HepG2 (cell line): ENCODE results near the gene BOLA3. TPM values are rescaled to one million over a fixed set of nuclear protein-coding genes. Genes with fewer than 3 reads are reported as not detected.

Experiments
- ATAC-seq: fragments of 200-7000 bp; cut with Tn5 transposase; 3 replicates; pipeline ENCODE4 v1.9.1; 2020; ENCODE audit warnings: mild to moderate bottlenecking, moderate library complexity
- BruUV-seq: library from RNA; stranded (reverse); fragments of 400-500 nt; replicated peaks from 2 replicates; lab custom pipeline; 2021; lab: Mats Ljungman, UMichigan
- CTCF ChIA-PET: fragments of 300-600 bp; formaldehyde crosslinking; extraction: SDS; loops from one replicate; lab custom pipeline; 2021; ENCODE audit warnings: low total read pairs, inconsistent platforms, low intra/inter-chr PET ratio; lab: Yijun Ruan, JAX
- POLR2A ChIA-PET: fragments of 350-600 bp; sonication (Branson Sonifier 250); formaldehyde crosslinking; loops from one replicate; lab custom pipeline; 2020; ENCODE audit warnings: antibody characterized with exemption, inconsistent platforms; lab: Yijun Ruan, JAX
- DNase-seq: peaks from one replicate; pipeline ENCODE4 v3.0.0-alpha.2; 2015; ENCODE audit warnings: low spot score
- FAIRE-seq: peaks from 3 replicates; lab custom pipeline; 2011; peaks lifted over from hg19 to GRCh38; lab: Jason Lieb, UNC
- H2AFZ ChIP-seq: one replicate; pipeline ENCODE4 v1.6.1; 2011; ENCODE audit warnings: low read length, inconsistent platforms
- H3K27ac ChIP-seq: fragments of 300-600 bp; 3 replicates; pipeline ENCODE4 v1.8.0; 2011; ENCODE audit warnings: mixed run types, mild to moderate bottlenecking, mixed read lengths, low read length, inconsistent platforms; ENCODE audit not compliant: insufficient read depth; ENCODE audit errors: extremely low read length
- H3K27me3 ChIP-seq, 2 experiments: fragments of 200-600 bp in 1 of 2; 2 replicates in 1 of 2; 3 replicates in 1 of 2; pipeline versions ENCODE4 v1.6.0 to v1.8.0; 2011; ENCODE audit warnings: low read length in 2 of 2, mild to moderate bottlenecking in 2 of 2, moderate library complexity in 2 of 2, inconsistent platforms in 1 of 2; ENCODE audit not compliant: insufficient read depth in 2 of 2, control insufficient read depth in 1 of 2
- H3K36me3 ChIP-seq, 2 experiments: fragments of 200-600 bp in 1 of 2; replicated peaks in 1 of 2; 2 replicates in 1 of 2; 3 replicates in 1 of 2; pipeline versions ENCODE4 v1.5.1 to v1.8.0; 2011; ENCODE audit warnings: low read length in 2 of 2, inconsistent platforms in 1 of 2; ENCODE audit not compliant: insufficient read depth in 2 of 2, control insufficient read depth in 1 of 2
- H3K4me1 ChIP-seq: 2 replicates; pipeline ENCODE4 v1.5.1; 2012; ENCODE audit warnings: low read length, inconsistent platforms; ENCODE audit not compliant: insufficient read depth
- H3K4me2 ChIP-seq: 2 replicates; pipeline ENCODE4 v1.6.0; 2011; ENCODE audit warnings: low read depth, low read length, inconsistent platforms
- H3K4me3 ChIP-seq, 3 experiments: fragments of 200-600 bp in 1 of 3; sonication (generic), shearing (Covaris generic) in 1 of 3; replicated peaks in 1 of 3; 2 replicates each; pipeline ENCODE4 v1.5.1; 2011 to 2016; ENCODE audit warnings: low read length in 3 of 3, inconsistent platforms in 2 of 3, low read depth in 2 of 3, mild to moderate bottlenecking in 2 of 3, control low read depth in 1 of 3, mixed read lengths in 1 of 3; ENCODE audit not compliant: insufficient read depth in 1 of 3
- H3K79me2 ChIP-seq: one replicate; pipeline ENCODE4 v1.6.1; 2011; ENCODE audit warnings: low read length, inconsistent platforms; ENCODE audit not compliant: insufficient read depth
- H3K9ac ChIP-seq: 2 replicates; pipeline ENCODE4 v1.6.0; 2011; ENCODE audit warnings: mild to moderate bottlenecking, low read depth, low read length, inconsistent platforms; ENCODE audit not compliant: insufficient read depth
- H3K9me3 ChIP-seq: 2 replicates; pipeline ENCODE4 v1.5.1; 2012; ENCODE audit warnings: mild to moderate bottlenecking, low read length
- H4K20me1 ChIP-seq: 2 replicates; pipeline ENCODE4 v1.6.0; 2011; ENCODE audit warnings: inconsistent platforms, mild to moderate bottlenecking, low read length, moderate library complexity; ENCODE audit not compliant: insufficient read depth
- FOXO1 ChIP-seq: sonication (generic); formaldehyde crosslinking; IDR thresholded peaks from 2 replicates; pipeline ENCODE4 v1.4.0; 2020; ENCODE audit warnings: missing genetic modification reagents
- HHEX ChIP-seq: IDR thresholded peaks from 2 replicates; pipeline ENCODE4 v1.6.1; 2016; ENCODE audit warnings: control low read depth
- IRF2 ChIP-seq: IDR thresholded peaks from 2 replicates; pipeline ENCODE4 v1.6.1; 2018; ENCODE audit warnings: missing genetic modification reagents, missing compliant biosample characterization
- KLF9 ChIP-seq: IDR thresholded peaks from 2 replicates; pipeline ENCODE4 v1.6.1; 2016; ENCODE audit warnings: low read depth
- MIER3 ChIP-seq: IDR thresholded peaks from 2 replicates; pipeline ENCODE4 v1.6.1; 2016; ENCODE audit warnings: missing compliant biosample characterization, borderline replicate concordance
- ZNF234 ChIP-seq: sonication (generic); formaldehyde crosslinking; conservative IDR thresholded peaks from 2 replicates; pipeline ENCODE4 v1.5.1; 2020; ENCODE audit warnings: mild to moderate bottlenecking, missing genetic modification reagents
- ZNF567 ChIP-seq: sonication (generic); formaldehyde crosslinking; IDR thresholded peaks from 2 replicates; pipeline ENCODE4 v1.8.1; 2023; ENCODE audit warnings: mild to moderate bottlenecking, missing genetic modification reagents, borderline replicate concordance
- ZNF737 ChIP-seq: sonication (generic); formaldehyde crosslinking; IDR thresholded peaks from 2 replicates; pipeline ENCODE4 v1.5.0; 2020; ENCODE audit warnings: missing genetic modification reagents, mild to moderate bottlenecking, borderline replicate concordance
- ZNF75D ChIP-seq: sonication (generic); formaldehyde crosslinking; IDR thresholded peaks from 2 replicates; pipeline ENCODE4 v1.8.1; 2023; ENCODE audit warnings: missing genetic modification reagents, mild to moderate bottlenecking, borderline replicate concordance
- WGBS: methylation state at CpG from one replicate; pipeline ENCODE4 v1.1.6; 2017; ENCODE audit warnings: low lambda C conversion rate; 5-methylcytosine and 5-hydroxymethylcytosine counted together
- in situ Hi-C: cut with HindIII; loops from 2 replicates; pipeline ENCODE4 v1.10.0; 2017; ENCODE audit warnings: low pct_unique_long_range_greater_than_20kb; ENCODE audit not compliant: extremely low pct_ligation_motif_present
- intact Hi-C: fragments of 100-400 bp; cut with micrococcal nuclease; formaldehyde crosslinking; loops from one replicate; pipeline ENCODE4 v1.10.0; 2022; ENCODE audit not compliant: unreplicated experiment
- polyA plus RNA-seq, 8 experiments: library from polyadenylated mRNA; depleted of rRNA in 3 of 8; stranded (reverse) in 7 of 8; unstranded in 1 of 8; fragments of >200 nt; fragmentation: Illumina TruSeq in 4 of 8; extraction: Trizol in 4 of 8; gene quantifications; 2 replicates each; pipeline versions ENCODE4 v1.2.1 to v1.2.3, GENCODE V29; 2011 to 2016; ENCODE audit warnings: low read depth in 4 of 8, missing spikeins in 1 of 8, mixed read lengths in 1 of 8; ENCODE audit not compliant: insufficient read depth in 1 of 8
- total RNA-seq, 5 experiments: library from RNA; depleted of rRNA; stranded (reverse); fragments of >200 nt; fragmentation: Illumina TruSeq; extraction: Trizol; gene quantifications; 2 replicates each; pipeline ENCODE4 v1.2.3, GENCODE V29; 2016; ENCODE audit warnings: low read depth in 1 of 5
- TF ChIP-seq, protein P1 (sequence below): sonication (generic); formaldehyde crosslinking; conservative IDR thresholded peaks from 2 replicates; pipeline ENCODE4 v1.4.0; 2020; ENCODE audit warnings: mild to moderate bottlenecking, missing genetic modification reagents, moderate library complexity
- TF ChIP-seq, protein P2 (sequence below): sonication (generic); formaldehyde crosslinking; IDR thresholded peaks from 2 replicates; pipeline ENCODE4 v1.4.0; 2020; ENCODE audit warnings: missing genetic modification reagents, mild to moderate bottlenecking, borderline replicate concordance
- TF ChIP-seq, protein P3 (sequence below): sonication (generic); formaldehyde crosslinking; IDR thresholded peaks from 2 replicates; pipeline ENCODE4 v1.4.0; 2020; ENCODE audit warnings: low read depth, mild to moderate bottlenecking, missing genetic modification reagents

BOLA3 gene
- total and polyA plus RNA-seq, 2 of the 13 experiments (the other 11 are each of a cell fraction or from before 2014, with no cell fraction given): 89.7 to 170 TPM

DNA sequence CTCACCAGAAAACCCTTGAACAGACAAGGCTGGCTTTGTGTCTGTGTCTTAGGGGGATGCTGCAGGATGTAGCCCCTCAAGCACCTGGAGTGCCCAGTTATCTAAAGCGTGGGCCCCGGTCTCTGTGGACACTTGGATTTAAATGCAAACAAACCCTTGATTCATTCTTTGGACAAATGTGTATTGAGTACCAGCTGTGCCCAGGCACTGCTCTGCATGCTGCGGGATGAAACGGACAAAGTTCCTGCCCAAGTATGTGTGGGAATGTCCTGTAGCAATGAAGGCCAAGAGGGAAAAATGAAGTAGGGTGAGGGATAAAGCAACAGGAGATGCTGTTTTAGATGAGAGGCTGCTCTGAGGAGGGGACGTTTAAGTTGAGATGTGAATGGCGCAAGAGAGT is 53.9 kb downstream of the BOLA3 start:
- 92% methylated on average over 6 of the region's 6 CpGs for WGBS
- ChIA-PET POLR2A (no interaction called here), CTCF (no interaction called here)
- Histone ChIP-seq H3K9ac (no peak overlapping the region), H4K20me1 (no peaks in the 10 kb centered on the region), H3K27me3 (no peaks in the 10 kb centered on the region), H3K4me3 (no peak overlapping the region), H3K9me3 (no peaks in the 10 kb centered on the region), H2AFZ (no peak overlapping the region), H3K36me3 (peaks cover 35 to 73% of the 10 kb centered on the region in 2 experiments; a peak in 4 of 5 replicates), H3K27ac (no peak overlapping the region), H3K79me2 (no peaks in the 10 kb centered on the region), H3K4me1 (no peaks in the 10 kb centered on the region), H3K4me2 (no peak overlapping the region)
- BruUV-seq: no TSS peak
- DNase-seq (no peak), FAIRE-seq (no peak), ATAC-seq (no peak)
- TF ChIP-seq MIER3 (CRISPR knock-in tag): no peak
- intact Hi-C loops: no loop called here
- in situ Hi-C loops: no loop called here

DNA sequence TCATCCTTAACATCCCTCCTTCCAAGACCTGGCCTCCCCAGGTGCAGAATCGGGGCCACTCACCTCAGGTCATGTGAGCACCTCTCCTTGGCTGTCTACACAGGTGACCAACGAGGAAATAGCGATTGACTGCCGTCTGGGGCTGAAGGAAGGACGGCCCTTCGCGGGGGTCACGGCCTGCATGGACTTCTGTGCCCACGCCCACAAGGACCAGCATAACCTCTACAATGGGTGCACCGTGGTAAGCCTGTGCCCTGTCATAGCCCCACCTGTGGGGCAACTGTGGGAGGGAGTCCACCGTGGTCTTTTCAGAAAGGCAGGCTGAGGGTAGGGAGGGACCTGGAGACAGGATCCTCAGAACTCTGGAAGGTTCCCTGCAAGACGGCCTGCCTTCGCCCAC is 54.3 kb downstream of the BOLA3 start:
- ATAC-seq: no peak
- TF ChIP-seq, protein P1, sequence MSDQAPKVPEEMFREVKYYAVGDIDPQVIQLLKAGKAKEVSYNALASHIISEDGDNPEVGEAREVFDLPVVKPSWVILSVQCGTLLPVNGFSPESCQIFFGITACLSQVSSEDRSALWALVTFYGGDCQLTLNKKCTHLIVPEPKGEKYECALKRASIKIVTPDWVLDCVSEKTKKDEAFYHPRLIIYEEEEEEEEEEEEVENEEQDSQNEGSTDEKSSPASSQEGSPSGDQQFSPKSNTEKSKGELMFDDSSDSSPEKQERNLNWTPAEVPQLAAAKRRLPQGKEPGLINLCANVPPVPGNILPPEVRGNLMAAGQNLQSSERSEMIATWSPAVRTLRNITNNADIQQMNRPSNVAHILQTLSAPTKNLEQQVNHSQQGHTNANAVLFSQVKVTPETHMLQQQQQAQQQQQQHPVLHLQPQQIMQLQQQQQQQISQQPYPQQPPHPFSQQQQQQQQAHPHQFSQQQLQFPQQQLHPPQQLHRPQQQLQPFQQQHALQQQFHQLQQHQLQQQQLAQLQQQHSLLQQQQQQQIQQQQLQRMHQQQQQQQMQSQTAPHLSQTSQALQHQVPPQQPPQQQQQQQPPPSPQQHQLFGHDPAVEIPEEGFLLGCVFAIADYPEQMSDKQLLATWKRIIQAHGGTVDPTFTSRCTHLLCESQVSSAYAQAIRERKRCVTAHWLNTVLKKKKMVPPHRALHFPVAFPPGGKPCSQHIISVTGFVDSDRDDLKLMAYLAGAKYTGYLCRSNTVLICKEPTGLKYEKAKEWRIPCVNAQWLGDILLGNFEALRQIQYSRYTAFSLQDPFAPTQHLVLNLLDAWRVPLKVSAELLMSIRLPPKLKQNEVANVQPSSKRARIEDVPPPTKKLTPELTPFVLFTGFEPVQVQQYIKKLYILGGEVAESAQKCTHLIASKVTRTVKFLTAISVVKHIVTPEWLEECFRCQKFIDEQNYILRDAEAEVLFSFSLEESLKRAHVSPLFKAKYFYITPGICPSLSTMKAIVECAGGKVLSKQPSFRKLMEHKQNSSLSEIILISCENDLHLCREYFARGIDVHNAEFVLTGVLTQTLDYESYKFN: no peak
- TF ChIP-seq, protein P2, sequence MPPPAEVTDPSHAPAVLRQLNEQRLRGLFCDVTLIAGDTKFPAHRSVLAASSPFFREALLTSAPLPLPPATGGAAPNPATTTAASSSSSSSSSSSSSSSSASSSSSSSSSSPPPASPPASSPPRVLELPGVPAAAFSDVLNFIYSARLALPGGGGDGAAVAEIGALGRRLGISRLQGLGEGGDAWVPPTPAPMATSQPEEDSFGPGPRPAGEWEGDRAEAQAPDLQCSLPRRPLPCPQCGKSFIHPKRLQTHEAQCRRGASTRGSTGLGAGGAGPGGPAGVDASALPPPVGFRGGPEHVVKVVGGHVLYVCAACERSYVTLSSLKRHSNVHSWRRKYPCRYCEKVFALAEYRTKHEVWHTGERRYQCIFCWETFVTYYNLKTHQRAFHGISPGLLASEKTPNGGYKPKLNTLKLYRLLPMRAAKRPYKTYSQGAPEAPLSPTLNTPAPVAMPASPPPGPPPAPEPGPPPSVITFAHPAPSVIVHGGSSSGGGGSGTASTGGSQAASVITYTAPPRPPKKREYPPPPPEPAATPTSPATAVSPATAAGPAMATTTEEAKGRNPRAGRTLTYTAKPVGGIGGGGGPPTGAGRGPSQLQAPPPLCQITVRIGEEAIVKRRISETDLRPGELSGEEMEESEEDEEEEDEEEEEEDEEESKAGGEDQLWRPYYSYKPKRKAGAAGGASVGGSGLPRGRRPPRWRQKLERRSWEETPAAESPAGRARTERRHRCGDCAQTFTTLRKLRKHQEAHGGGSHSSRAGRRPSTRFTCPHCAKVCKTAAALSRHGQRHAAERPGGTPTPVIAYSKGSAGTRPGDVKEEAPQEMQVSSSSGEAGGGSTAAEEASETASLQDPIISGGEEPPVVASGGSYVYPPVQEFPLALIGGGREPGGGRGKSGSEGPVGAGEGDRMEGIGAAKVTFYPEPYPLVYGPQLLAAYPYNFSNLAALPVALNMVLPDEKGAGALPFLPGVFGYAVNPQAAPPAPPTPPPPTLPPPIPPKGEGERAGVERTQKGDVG (CRISPR knock-in tag): no peak
- no peak for TF ChIP-seq ZNF234 (CRISPR knock-in tag)
- TF ChIP-seq ZNF567 (CRISPR knock-in tag): no peak
- TF ChIP-seq HHEX (CRISPR knock-in tag): no peak
- TF ChIP-seq ZNF75D: no peak
- TF ChIP-seq, protein P3, sequence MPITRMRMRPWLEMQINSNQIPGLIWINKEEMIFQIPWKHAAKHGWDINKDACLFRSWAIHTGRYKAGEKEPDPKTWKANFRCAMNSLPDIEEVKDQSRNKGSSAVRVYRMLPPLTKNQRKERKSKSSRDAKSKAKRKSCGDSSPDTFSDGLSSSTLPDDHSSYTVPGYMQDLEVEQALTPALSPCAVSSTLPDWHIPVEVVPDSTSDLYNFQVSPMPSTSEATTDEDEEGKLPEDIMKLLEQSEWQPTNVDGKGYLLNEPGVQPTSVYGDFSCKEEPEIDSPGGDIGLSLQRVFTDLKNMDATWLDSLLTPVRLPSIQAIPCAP (CRISPR knock-in tag): no peak
- TF ChIP-seq FOXO1: no peak
- no peak for TF ChIP-seq ZNF737
- TF ChIP-seq IRF2 (CRISPR knock-in tag): no peak
- TF ChIP-seq KLF9: no peak

More for the DNA sequence above, 54.3 kb downstream of the BOLA3 start:
- BruUV-seq: no TSS peak
- no peaks in the 10 kb centered on the region for H3K27me3 ChIP-seq
- no peak overlapping the region for H3K4me2 ChIP-seq
- in situ Hi-C loops (no loop called here), intact Hi-C loops (no loop called here)
- no peaks in the 10 kb centered on the region for H3K4me1 ChIP-seq
- DNase-seq (no peak), FAIRE-seq (no peak)
- no peak overlapping the region for H2AFZ ChIP-seq
- H3K79me2 ChIP-seq: no peaks in the 10 kb centered on the region
- POLR2A ChIA-PET: no interaction called here
- H3K9ac ChIP-seq: no peak overlapping the region
- H3K36me3 ChIP-seq: peaks cover 34 to 71% of the 10 kb centered on the region in 2 experiments; a peak in 4 of 5 replicates
- 100% methylated on average over 10 of the region's 13 CpGs for WGBS
- H3K27ac ChIP-seq: no peak overlapping the region
- no peaks in the 10 kb centered on the region for H3K9me3 ChIP-seq
- CTCF ChIA-PET: no interaction called here
- no peak overlapping the region for H3K4me3 ChIP-seq
- H4K20me1 ChIP-seq: no peaks in the 10 kb centered on the region
